Measurements from ENCODE around the gene SPDL1.

The SPDL1 gene

GRCh38 chr5:169629847-169630548 is 46.4 kb downstream of the SPDL1 start:
- no peak for DNase-seq (ENCODE audit: low read depth in 2 of 2)

GRCh38 chr5:169631360-169631759 is 47.8 kb downstream of the SPDL1 start:
- DNase-seq (ENCODE audit: low read depth in 2 of 2) = no peak

GRCh38 chr5:169632946-169633345 is 49.4 kb downstream of the SPDL1 start:
- DNase-seq (ENCODE audit: low read depth in 2 of 2) = no peak

- no peak for DNase-seq (ENCODE audit: low read depth in 2 of 2)
Observed at GRCh38 chr5:169634606-169635005, 51.0 kb downstream of the SPDL1 start.

GRCh38 chr5:169635936-169636335 is 52.4 kb downstream of the SPDL1 start:
- no peak for DNase-seq (ENCODE audit: low read depth in 2 of 2)

GRCh38 chr5:169636477-169637084 is 53.0 kb downstream of the SPDL1 start:
- no peak for DNase-seq (ENCODE audit: low read depth in 2 of 2)

- peak; percentile 40 to 60 for DNase-seq (ENCODE audit: low read depth in 2 of 2)
Observed at GRCh38 chr5:169637085-169637548, 53.5 kb downstream of the SPDL1 start, which contains the start of gene DOCK2. TSS of gene DOCK2 (plus strand) at chr5:169637275. CDS start at chr5:169637327, 52 bp downstream.

- peak; percentile 54 to 57 for DNase-seq (ENCODE audit: low read depth in 2 of 2)
Observed at GRCh38 chr5:169637549-169638121, 54.1 kb downstream of the SPDL1 start.

- no peak for DNase-seq (ENCODE audit: low read depth in 2 of 2)
Observed at GRCh38 chr5:169641253-169641652, 57.7 kb downstream of the SPDL1 start.

- DNase-seq (ENCODE audit: low read depth in 2 of 2) = no peak
Observed at GRCh38 chr5:169646856-169647255, 63.3 kb downstream of the SPDL1 start.

- DNase-seq (ENCODE audit: low read depth in 2 of 2) = no peak
Observed at GRCh38 chr5:169647566-169647965, 64.0 kb downstream of the SPDL1 start.

- DNase-seq (ENCODE audit: low read depth in 2 of 2) = no peak
Observed at GRCh38 chr5:169648725-169649310, 65.2 kb downstream of the SPDL1 start.

GRCh38 chr5:169649486-169649885 is 65.9 kb downstream of the SPDL1 start:
- no peak for DNase-seq (ENCODE audit: low read depth in 2 of 2)

- no peak for DNase-seq (ENCODE audit: low read depth in 2 of 2)
Observed at GRCh38 chr5:169650701-169651331, 67.2 kb downstream of the SPDL1 start.

- DNase-seq (ENCODE audit: low read depth in 2 of 2) = no peak
Observed at GRCh38 chr5:169651526-169651925, 68.0 kb downstream of the SPDL1 start.

- no peak for DNase-seq (ENCODE audit: low read depth in 2 of 2)
Observed at GRCh38 chr5:169652057-169652456, 68.5 kb downstream of the SPDL1 start.

- no peak for DNase-seq (ENCODE audit: low read depth in 2 of 2)
Observed at GRCh38 chr5:169653091-169653490, 69.5 kb downstream of the SPDL1 start.

All from activated CD4-positive, alpha-beta T cell treated with anti-CD3 and anti-CD28 coated beads for 24 hours (primary cell).